Mesothelial cell of epicardium (in vitro differentiated cells): Measurements from ENCODE around the gene STX3. TPM values are rescaled to one million over a fixed set of nuclear protein-coding genes. Genes with fewer than 3 reads are reported as not detected.

ENCODE experiments used
- DNase-seq, 2 experiments: peaks; one replicate each; pipeline ENCODE4 v3.0.0; 2021; ENCODE audit warnings: low spot score in 2 of 2; ENCODE audit not compliant: unreplicated experiment in 2 of 2
- H3K27ac Mint-ChIP-seq: 2 replicates; pipeline ENCODE4 v1.8.0; 2021; ENCODE audit warnings: mixed read lengths
- H3K27me3 Mint-ChIP-seq: 2 replicates; pipeline ENCODE4 v1.8.0; 2021; ENCODE audit warnings: low read depth, mixed read lengths
- H3K36me3 Mint-ChIP-seq: 2 replicates; pipeline ENCODE4 v1.8.0; 2021; ENCODE audit warnings: mixed read lengths
- H3K4me1 Mint-ChIP-seq: 2 replicates; pipeline ENCODE4 v1.8.0; 2021; ENCODE audit warnings: mixed read lengths
- H3K4me3 Mint-ChIP-seq: 2 replicates; pipeline ENCODE4 v1.8.0; 2021; ENCODE audit warnings: mild to moderate bottlenecking, moderate library complexity, mixed read lengths
- H3K9me3 Mint-ChIP-seq: 2 replicates; pipeline ENCODE4 v1.8.0; 2021; ENCODE audit warnings: mixed read lengths
- CTCF ChIP-seq: fragments of 200-600 bp; sonication (generic); IDR thresholded peaks from one replicate; pipeline ENCODE4 v1.5.0; 2021; ENCODE audit warnings: antibody characterized with exemption; ENCODE audit not compliant: unreplicated experiment
- total RNA-seq: library from RNA; stranded (reverse); gene quantifications from 3 replicates; pipeline ENCODE4 v1.2.1, GENCODE V29; 2021

Gene STX3
- total RNA-seq, 1 donor from 2014 or later: 24.2 TPM

DNA sequence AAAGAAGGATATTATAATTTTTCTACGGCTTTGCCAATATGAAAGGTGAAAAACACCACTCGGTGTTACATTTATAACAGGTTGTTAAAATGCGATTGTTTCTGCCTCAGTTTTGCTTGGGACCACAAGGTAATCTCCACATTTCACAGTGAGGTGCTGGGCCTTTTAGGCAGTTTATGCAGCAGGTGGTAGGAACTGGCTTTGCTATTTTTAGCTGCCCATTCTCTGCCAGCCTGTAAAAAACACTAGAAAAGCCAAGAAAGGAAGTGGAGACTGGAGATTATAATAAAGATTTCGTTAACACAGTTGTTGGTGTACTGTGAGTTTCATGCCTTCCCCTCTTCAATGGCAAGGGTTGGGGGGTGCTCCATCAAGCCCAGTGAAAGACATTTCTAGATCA, 63.4 kb downstream of the STX3 start:
- TF ChIP-seq CTCF: no peak
- no peak overlapping the region for H3K4me3 Mint-ChIP-seq
- H3K36me3 Mint-ChIP-seq: no peaks in the 10 kb centered on the region
- no peaks in the 10 kb centered on the region for H3K9me3 Mint-ChIP-seq
- no peak for DNase-seq
- H3K27me3 Mint-ChIP-seq: peaks cover 12% of the 10 kb centered on the region
- H3K4me1 Mint-ChIP-seq: no peaks in the 10 kb centered on the region
- no peak overlapping the region for H3K27ac Mint-ChIP-seq

DNA sequence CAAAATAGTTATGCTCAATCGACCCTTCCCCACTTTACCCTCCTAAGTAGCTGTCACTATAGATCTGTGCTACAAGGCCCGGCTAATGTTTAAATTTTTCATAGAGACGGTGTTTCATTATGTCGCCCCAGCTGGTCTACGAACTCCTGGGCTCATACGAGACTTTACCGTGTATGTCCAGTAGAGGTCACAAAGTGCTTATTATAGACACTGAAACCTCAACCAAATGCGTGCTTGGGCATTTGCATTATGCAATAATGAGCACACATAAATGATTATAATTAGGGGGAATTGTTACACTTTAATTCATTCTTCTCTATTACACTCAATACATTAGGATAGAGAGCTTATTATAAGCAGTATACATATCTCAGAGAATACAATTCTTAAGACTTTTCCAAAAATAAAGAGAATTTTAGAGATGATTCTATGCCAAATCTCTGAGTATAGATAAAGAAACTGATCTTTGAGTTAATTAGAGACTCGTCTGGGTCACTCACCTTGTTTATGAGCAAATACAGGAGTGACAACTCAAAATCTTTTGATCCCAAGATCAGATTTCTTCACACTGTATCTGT, 67.9 kb downstream of the STX3 start:
- Mint-ChIP-seq H3K27me3 (no peaks in the 10 kb centered on the region), H3K27ac (no peak overlapping the region), H3K4me1 (no peaks in the 10 kb centered on the region), H3K9me3 (no peaks in the 10 kb centered on the region), H3K36me3 (no peaks in the 10 kb centered on the region), H3K4me3 (no peak overlapping the region)
- peak; percentile 32 for TF ChIP-seq CTCF
- no peak for DNase-seq

GRCh38 chr11:59829358-59829757, 74.2 kb downstream of the STX3 start:
- DNase-seq: no peak
- no peaks in the 10 kb centered on the region for H3K36me3 Mint-ChIP-seq
- H3K4me1 Mint-ChIP-seq: no peaks in the 10 kb centered on the region
- no peak overlapping the region for H3K27ac Mint-ChIP-seq
- no peaks in the 10 kb centered on the region for H3K27me3 Mint-ChIP-seq
- no peak for TF ChIP-seq CTCF
- no peaks in the 10 kb centered on the region for H3K9me3 Mint-ChIP-seq
- H3K4me3 Mint-ChIP-seq: no peak overlapping the region

GRCh38 chr11:59833602-59834001, 78.4 kb downstream of the STX3 start:
- Mint-ChIP-seq H3K27me3 (no peaks in the 10 kb centered on the region), H3K9me3 (no peaks in the 10 kb centered on the region), H3K4me1 (no peaks in the 10 kb centered on the region), H3K36me3 (no peaks in the 10 kb centered on the region), H3K4me3 (no peak overlapping the region), H3K27ac (no peak overlapping the region)
- DNase-seq: no peak
- no peak for TF ChIP-seq CTCF

- H3K27me3 Mint-ChIP-seq: no peaks in the 10 kb centered on the region
- no peak for DNase-seq
- H3K27ac Mint-ChIP-seq: no peak overlapping the region
- no peak overlapping the region for H3K4me3 Mint-ChIP-seq
- H3K4me1 Mint-ChIP-seq: no peaks in the 10 kb centered on the region
- TF ChIP-seq CTCF: no peak
- no peaks in the 10 kb centered on the region for H3K9me3 Mint-ChIP-seq
- H3K36me3 Mint-ChIP-seq: no peaks in the 10 kb centered on the region
Measured at GRCh38 chr11:59839615-59840014, 84.4 kb downstream of the STX3 start.

GRCh38 chr11:59841514-59841913, 86.3 kb downstream of the STX3 start:
- H3K36me3 Mint-ChIP-seq: no peaks in the 10 kb centered on the region
- H3K4me1 Mint-ChIP-seq: no peaks in the 10 kb centered on the region
- no peaks in the 10 kb centered on the region for H3K9me3 Mint-ChIP-seq
- no peaks in the 10 kb centered on the region for H3K27me3 Mint-ChIP-seq
- H3K27ac Mint-ChIP-seq: no peak overlapping the region
- H3K4me3 Mint-ChIP-seq: no peak overlapping the region
- TF ChIP-seq CTCF: no peak
- DNase-seq: no peak
